ENCODE measurements around the gene RHOT2. TPM values are rescaled to one million over a fixed set of nuclear protein-coding genes. Genes with fewer than 3 reads are reported as not detected.

The RHOT2 gene
- polyA plus RNA-seq, 1 experiment = 38.0 TPM

DNA sequence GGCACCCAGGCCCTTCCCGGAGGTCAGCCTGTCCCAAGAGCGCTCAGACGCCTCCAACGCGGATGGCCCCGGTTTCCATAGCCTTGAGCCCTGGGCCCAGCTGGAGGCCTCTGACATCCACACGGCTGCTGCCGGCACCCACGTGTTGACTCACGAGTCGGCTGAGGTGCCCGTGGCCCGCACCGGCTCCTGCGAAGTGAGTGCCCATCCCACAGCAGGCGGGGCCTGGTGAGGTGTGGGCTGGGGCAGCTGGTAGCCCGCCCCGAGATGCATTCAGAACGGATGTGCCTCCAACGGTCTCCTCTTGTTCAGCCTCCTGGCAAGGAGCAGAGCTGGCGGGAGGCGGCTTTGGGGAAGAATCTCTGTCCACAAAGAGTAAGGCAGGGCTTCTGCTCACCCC is 16.1 kb upstream of the RHOT2 start:
- no peak overlapping the region for H3K4me3 ChIP-seq (ENCODE audit: low read depth, low read length)
- POLR2A ChIA-PET = interaction anchor here (0.8 kb wide), 1 partner anchor 27 kb away, joined by 3 read pairs; no protein-coding TSS in a partner anchor
- TF ChIP-seq, protein P1, sequence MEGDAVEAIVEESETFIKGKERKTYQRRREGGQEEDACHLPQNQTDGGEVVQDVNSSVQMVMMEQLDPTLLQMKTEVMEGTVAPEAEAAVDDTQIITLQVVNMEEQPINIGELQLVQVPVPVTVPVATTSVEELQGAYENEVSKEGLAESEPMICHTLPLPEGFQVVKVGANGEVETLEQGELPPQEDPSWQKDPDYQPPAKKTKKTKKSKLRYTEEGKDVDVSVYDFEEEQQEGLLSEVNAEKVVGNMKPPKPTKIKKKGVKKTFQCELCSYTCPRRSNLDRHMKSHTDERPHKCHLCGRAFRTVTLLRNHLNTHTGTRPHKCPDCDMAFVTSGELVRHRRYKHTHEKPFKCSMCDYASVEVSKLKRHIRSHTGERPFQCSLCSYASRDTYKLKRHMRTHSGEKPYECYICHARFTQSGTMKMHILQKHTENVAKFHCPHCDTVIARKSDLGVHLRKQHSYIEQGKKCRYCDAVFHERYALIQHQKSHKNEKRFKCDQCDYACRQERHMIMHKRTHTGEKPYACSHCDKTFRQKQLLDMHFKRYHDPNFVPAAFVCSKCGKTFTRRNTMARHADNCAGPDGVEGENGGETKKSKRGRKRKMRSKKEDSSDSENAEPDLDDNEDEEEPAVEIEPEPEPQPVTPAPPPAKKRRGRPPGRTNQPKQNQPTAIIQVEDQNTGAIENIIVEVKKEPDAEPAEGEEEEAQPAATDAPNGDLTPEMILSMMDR (IDR thresholded peaks at IDR 0.05; ENCODE audit: low read depth, low read length) = no peak
- CTCF ChIA-PET = no interaction called here
- DNase-seq (ENCODE audit: low read depth, low spot score) = no peak
- no peak overlapping the region for H3K27ac ChIP-seq (ENCODE audit: low read depth, low read length)
- H3K27me3 ChIP-seq (ENCODE audit: control insufficient read depth, insufficient read depth, low read length) = no peaks in the 10 kb centered on the region
- H3K9me3 ChIP-seq (ENCODE audit: control insufficient read depth, insufficient read depth, low read length) = no peaks in the 10 kb centered on the region; the same call in 1 of the 2 replicates

DNA sequence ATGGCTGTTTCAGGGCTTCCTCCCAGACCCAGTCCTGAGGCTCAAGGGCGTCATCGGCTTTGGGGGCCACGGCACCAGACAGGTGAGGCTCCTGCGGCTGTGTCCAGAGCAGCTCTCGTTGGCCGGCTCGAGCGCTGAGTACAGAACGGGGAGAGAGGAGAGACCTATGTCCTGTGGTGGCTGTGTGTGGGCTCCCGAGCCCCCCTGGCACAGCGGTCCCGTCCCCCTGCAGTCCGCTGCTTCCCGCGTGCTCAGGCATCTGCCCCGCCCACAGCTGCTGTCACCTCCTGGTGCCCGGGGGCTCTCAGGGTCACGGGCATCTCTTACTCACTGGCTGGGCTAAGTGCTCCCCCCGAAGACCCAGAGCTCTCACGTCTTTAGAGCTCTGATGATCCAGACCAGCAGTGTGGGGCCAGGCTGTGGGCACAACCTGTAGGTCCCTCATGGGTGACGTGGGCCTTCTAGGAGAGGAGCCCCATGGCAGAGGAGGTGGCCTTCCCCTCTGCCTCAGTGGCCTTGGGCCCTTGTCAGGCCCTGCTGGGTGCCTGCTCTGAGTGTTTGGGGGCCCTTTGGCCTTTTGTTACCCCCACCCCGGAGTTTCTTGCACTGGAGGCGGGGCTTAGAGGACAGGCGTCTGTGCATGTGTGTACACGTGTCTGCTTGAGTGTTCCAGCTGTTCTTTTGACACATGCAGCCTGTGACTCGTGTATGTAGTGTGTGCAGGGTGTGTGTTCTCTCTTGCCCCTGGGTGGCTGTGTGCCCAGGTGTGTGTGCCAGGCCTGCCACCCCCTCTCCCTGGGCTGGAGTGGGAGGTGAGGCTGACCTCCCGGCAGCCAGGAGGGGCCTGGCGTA is 15.3 kb upstream of the RHOT2 start:
- DNase-seq (ENCODE audit: low read depth, low spot score) = no peak
- Histone ChIP-seq H3K27me3 (ENCODE audit: control insufficient read depth, insufficient read depth, low read length) (no peaks in the 10 kb centered on the region), H3K4me3 (ENCODE audit: low read depth, low read length) (no peak overlapping the region), H3K27ac (ENCODE audit: low read depth, low read length) (no peak overlapping the region), H3K9me3 (ENCODE audit: control insufficient read depth, insufficient read depth, low read length) (no peaks in the 10 kb centered on the region; the same call in 1 of the 2 replicates)
- ChIA-PET CTCF (interaction anchor here (1.4 kb wide), 1 partner anchor 15 kb away, joined by 4 read pairs; the partner anchor contains the start of gene RHOT2), POLR2A (interaction anchor here (0.8 kb wide), 1 partner anchor 26 kb away, joined by 3 read pairs; no protein-coding TSS in a partner anchor)
- TF ChIP-seq, protein P1 (IDR thresholded peaks at IDR 0.05; ENCODE audit: low read depth, low read length) = no peak

- Histone ChIP-seq H3K27ac (ENCODE audit: low read depth, low read length) (no peak overlapping the region), H3K4me3 (ENCODE audit: low read depth, low read length) (no peak overlapping the region), H3K27me3 (ENCODE audit: control insufficient read depth, insufficient read depth, low read length) (no peaks in the 10 kb centered on the region), H3K9me3 (ENCODE audit: control insufficient read depth, insufficient read depth, low read length) (no peaks in the 10 kb centered on the region; the same call in 1 of the 2 replicates)
- ChIA-PET POLR2A (no interaction called here), CTCF (no interaction called here)
- DNase-seq (ENCODE audit: low read depth, low spot score) = no peak
- TF ChIP-seq, protein P1 (IDR thresholded peaks at IDR 0.05; ENCODE audit: low read depth, low read length) = no peak
Observed at GRCh38 chr16:654034-654433, 13.9 kb upstream of the RHOT2 start.

DNA sequence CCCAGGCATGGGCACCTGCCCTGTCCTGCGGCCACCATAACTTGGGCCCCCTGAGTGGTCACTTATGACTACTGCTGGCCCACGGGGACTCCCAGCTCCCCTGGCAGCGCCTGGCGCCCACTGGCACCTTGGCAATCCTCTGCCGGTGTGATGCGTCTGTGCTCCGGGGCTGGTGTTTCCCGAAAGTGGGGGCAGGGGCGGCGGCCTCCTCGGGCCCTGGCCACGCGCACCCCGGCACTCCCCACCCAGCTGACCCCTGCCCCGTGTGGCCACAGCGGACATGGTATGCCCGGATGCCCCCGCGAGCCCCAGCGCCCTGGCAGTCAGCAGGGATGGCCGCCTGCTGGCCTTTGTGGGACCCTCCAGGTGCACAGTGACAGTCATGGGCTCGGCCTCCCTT is 10.4 kb upstream of the RHOT2 start:
- POLR2A ChIA-PET = no interaction called here
- Histone ChIP-seq H3K27ac (ENCODE audit: low read depth, low read length) (no peak overlapping the region), H3K27me3 (ENCODE audit: control insufficient read depth, insufficient read depth, low read length) (no peaks in the 10 kb centered on the region), H3K4me3 (ENCODE audit: low read depth, low read length) (no peak overlapping the region), H3K9me3 (ENCODE audit: control insufficient read depth, insufficient read depth, low read length) (no peaks in the 10 kb centered on the region; the same call in 1 of the 2 replicates)
- CTCF ChIA-PET = no interaction called here
- TF ChIP-seq, protein P1 (IDR thresholded peaks at IDR 0.05; ENCODE audit: low read depth, low read length) = no peak
- no peak for DNase-seq (ENCODE audit: low read depth, low spot score)

All from AG04450 (cell line).